Peyer's patch (tissue), 4 donors: Measurements from ENCODE around the gene GSTT2B.
"Not testable (repeated sequence)": the region's sequence is repeated elsewhere in the genome, so short reads cannot be mapped to it uniquely, and the experiment has no call there.

ENCODE experiments used
- CTCF ChIP-seq, 6 experiments: fragments of 450-650 bp in 4 of 6; fragments of 200-600 bp in 2 of 6; sonication (generic) in 1 of 6; IDR thresholded peaks; one replicate each; pipeline ENCODE4 v1.5.1; 2017 to 2019; ENCODE audit warnings: antibody characterized with exemption in 6 of 6, mild to moderate bottlenecking in 3 of 6, moderate library complexity in 1 of 6
- POLR2A ChIP-seq, 2 donors: fragments of 450-650 bp; IDR thresholded peaks; one replicate each; pipeline ENCODE4 v1.5.1; 2017; ENCODE audit warnings: antibody characterized with exemption in 2 of 2, mild to moderate bottlenecking in 2 of 2, moderate library complexity in 2 of 2

GRCh38 chr22:23949764-23950163 lies 11.2 kb downstream of the GSTT2B start:
- TF ChIP-seq CTCF, POLR2A (IDR thresholded peaks at IDR 0.05): not testable (repeated sequence)
